Mesendoderm (in vitro differentiated cells): ENCODE measurements around the gene IDH1.

Experiments
- DNase-seq: peaks from one replicate; pipeline ENCODE4 v3.0.0; 2013
- H2AK5ac ChIP-seq: 2 replicates; pipeline ENCODE4 v1.6.1; 2013; ENCODE audit warnings: low read length, inconsistent platforms
- H2BK120ac ChIP-seq: 2 replicates; pipeline ENCODE4 v1.6.1; 2013; ENCODE audit warnings: low read depth, mild to moderate bottlenecking, low read length, moderate library complexity, mixed read lengths
- H2BK15ac ChIP-seq: replicated peaks from 2 replicates; pipeline ENCODE4 v1.6.1; 2013; ENCODE audit warnings: low read depth, mild to moderate bottlenecking, moderate library complexity
- H2BK5ac ChIP-seq: 2 replicates; pipeline ENCODE4 v1.6.1; 2013; ENCODE audit warnings: low read length, inconsistent platforms
- H3K18ac ChIP-seq: 2 replicates; pipeline ENCODE4 v1.6.1; 2013; ENCODE audit warnings: mild to moderate bottlenecking, low read length, mixed read lengths
- H3K23ac ChIP-seq: one replicate; pipeline ENCODE4 v1.6.1; 2013; ENCODE audit warnings: low read length
- H3K27ac ChIP-seq: 2 replicates; pipeline ENCODE4 v1.5.1; 2013; ENCODE audit warnings: low read depth, mild to moderate bottlenecking, inconsistent platforms, low read length, moderate library complexity
- H3K27me3 ChIP-seq: 2 replicates; pipeline ENCODE4 v1.6.1; 2013; ENCODE audit warnings: low read length, control low read depth, mild to moderate bottlenecking, inconsistent platforms; ENCODE audit not compliant: insufficient read depth, poor library complexity
- H3K36me3 ChIP-seq: 2 replicates; pipeline ENCODE4 v1.6.1; 2013; ENCODE audit warnings: low read length, inconsistent platforms; ENCODE audit not compliant: control insufficient read depth, insufficient read depth
- H3K4ac ChIP-seq: one replicate; pipeline ENCODE4 v1.6.1; 2013; ENCODE audit warnings: low read depth, mild to moderate bottlenecking, low read length, moderate library complexity
- H3K4me1 ChIP-seq: 2 replicates; pipeline ENCODE4 v1.6.1; 2013; ENCODE audit warnings: low read depth, low read length, inconsistent platforms; ENCODE audit not compliant: control insufficient read depth
- H3K4me2 ChIP-seq: 2 replicates; pipeline ENCODE4 v1.6.1; 2013; ENCODE audit warnings: low read length
- H3K4me3 ChIP-seq: 2 replicates; pipeline ENCODE4 v1.5.1; 2013; ENCODE audit warnings: mild to moderate bottlenecking, low read length
- H3K56ac ChIP-seq: one replicate; pipeline ENCODE4 v1.6.1; 2013; ENCODE audit warnings: low read length
- H3K79me1 ChIP-seq: 2 replicates; pipeline ENCODE4 v1.6.1; 2013; ENCODE audit warnings: low read length, inconsistent platforms
- H3K79me2 ChIP-seq: 2 replicates; pipeline ENCODE4 v1.6.1; 2013; ENCODE audit warnings: mild to moderate bottlenecking, low read length; ENCODE audit not compliant: control insufficient read depth, insufficient read depth
- H3K9ac ChIP-seq: 2 replicates; pipeline ENCODE4 v1.6.1; 2013; ENCODE audit warnings: low read length, inconsistent platforms
- H4K5ac ChIP-seq: one replicate; pipeline ENCODE4 v1.6.1; 2013; ENCODE audit warnings: low read length
- H4K8ac ChIP-seq: one replicate; pipeline ENCODE4 v1.6.1; 2013; ENCODE audit warnings: low read depth, mild to moderate bottlenecking, control low read depth, low read length, moderate library complexity
- WGBS: extraction: QIAGEN DNeasy Blood & Tissue Kit; methylation state at CpG from one replicate; pipeline ENCODE4 v1.1.7; 2013; ENCODE audit warnings: low lambda C conversion rate, missing lambda C conversion rate; ENCODE audit not compliant: insufficient coverage; ENCODE audit errors: extremely low coverage; 5-methylcytosine and 5-hydroxymethylcytosine counted together

The IDH1 gene

DNA sequence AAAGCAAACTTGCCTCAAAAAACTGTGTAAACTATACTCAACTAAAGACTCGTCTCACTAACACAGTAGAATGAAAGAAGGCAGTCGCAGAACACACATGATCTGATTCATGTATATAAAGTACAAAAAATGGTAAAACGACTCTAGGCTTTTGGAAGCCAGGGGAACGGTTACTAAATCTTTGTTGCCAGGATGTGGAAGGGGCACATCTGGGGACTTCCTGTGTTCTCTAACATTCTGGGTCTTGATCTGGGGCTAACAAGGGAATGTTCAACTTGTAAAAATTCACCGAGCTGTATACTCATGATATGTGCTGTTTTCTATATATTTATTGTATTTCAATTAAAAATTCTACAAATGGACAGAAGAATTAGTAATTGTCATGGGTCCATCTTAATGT is 50.7 kb downstream of the IDH1 start:
- Histone ChIP-seq H2BK5ac (no peak overlapping the region), H2BK15ac (no peak overlapping the region), H3K79me2 (no peaks in the 10 kb centered on the region), H3K79me1 (no peaks in the 10 kb centered on the region), H3K4me3 (no peak overlapping the region), H2BK120ac (no peak overlapping the region), H2AK5ac (no peak overlapping the region), H3K9ac (no peak overlapping the region), H3K56ac (no peak overlapping the region), H3K4me2 (no peak overlapping the region), H3K27ac (no peak overlapping the region), H3K4ac (no peak overlapping the region), H4K8ac (no peak overlapping the region), H3K4me1 (no peaks in the 10 kb centered on the region), H3K23ac (no peak overlapping the region), H3K18ac (no peak overlapping the region), H4K5ac (no peak overlapping the region), H3K36me3 (no peaks in the 10 kb centered on the region), H3K27me3 (no peaks in the 10 kb centered on the region)
- WGBS, result no CpG with 5 or more reads among the region's 5 CpGs
- no peak for DNase-seq

- H3K27ac ChIP-seq, result no peak overlapping the region
- H3K9ac ChIP-seq, result no peak overlapping the region
- H2AK5ac ChIP-seq, result no peak overlapping the region
- no peaks in the 10 kb centered on the region for H3K27me3 ChIP-seq
- no peak overlapping the region for H3K4me2 ChIP-seq
- no peak overlapping the region for H3K56ac ChIP-seq
- no peaks in the 10 kb centered on the region for H3K79me2 ChIP-seq
- H3K4me3 ChIP-seq, result no peak overlapping the region
- no peak overlapping the region for H3K18ac ChIP-seq
- no peaks in the 10 kb centered on the region for H3K4me1 ChIP-seq
- H3K36me3 ChIP-seq, result no peaks in the 10 kb centered on the region
- H3K23ac ChIP-seq, result peak overlapping the region; percentile 92
- H2BK120ac ChIP-seq, result no peak overlapping the region
- H2BK5ac ChIP-seq, result no peak overlapping the region
- no peak for DNase-seq
- no peak overlapping the region for H4K5ac ChIP-seq
- no peak overlapping the region for H3K4ac ChIP-seq
- no CpG with 5 or more reads among the region's 3 CpGs for WGBS
- H3K79me1 ChIP-seq, result no peaks in the 10 kb centered on the region
- no peak overlapping the region for H4K8ac ChIP-seq
- H2BK15ac ChIP-seq, result no peak overlapping the region
Observed at GRCh38 chr2:208195531-208195930, 59.3 kb downstream of the IDH1 start.

- no peak overlapping the region for H3K4ac ChIP-seq
- H3K4me3 ChIP-seq, result no peak overlapping the region
- no peak overlapping the region for H2BK5ac ChIP-seq
- H3K36me3 ChIP-seq, result no peaks in the 10 kb centered on the region
- H2AK5ac ChIP-seq, result no peak overlapping the region
- no peaks in the 10 kb centered on the region for H3K4me1 ChIP-seq
- H3K4me2 ChIP-seq, result no peak overlapping the region
- H3K79me1 ChIP-seq, result no peaks in the 10 kb centered on the region
- no peak overlapping the region for H3K9ac ChIP-seq
- no peak for DNase-seq
- no peaks in the 10 kb centered on the region for H3K79me2 ChIP-seq
- no peak overlapping the region for H3K23ac ChIP-seq
- no peak overlapping the region for H4K8ac ChIP-seq
- H4K5ac ChIP-seq, result no peak overlapping the region
- H3K27me3 ChIP-seq, result no peaks in the 10 kb centered on the region
- no CpG with 5 or more reads among the region's 8 CpGs for WGBS
- no peak overlapping the region for H3K56ac ChIP-seq
- no peak overlapping the region for H2BK120ac ChIP-seq
- H2BK15ac ChIP-seq, result no peak overlapping the region
- no peak overlapping the region for H3K18ac ChIP-seq
- no peak overlapping the region for H3K27ac ChIP-seq
Observed at GRCh38 chr2:208192611-208193236, 62.1 kb downstream of the IDH1 start.

GRCh38 chr2:208189810-208190503 is 64.9 kb downstream of the IDH1 start, which contains the start of gene C2orf80:
C2orf80 (minus strand) TSS chr2:208190030; CDS start chr2:208186986, 3,044 bp downstream.
- Histone ChIP-seq H4K8ac (no peak within 1 kb of the TSS), H3K9ac (no peak within 1 kb of the TSS), H2AK5ac (no peak within 1 kb of the TSS), H3K27ac (no peak within 1 kb of the TSS), H2BK5ac (no peak within 1 kb of the TSS), H2BK120ac (no peak within 1 kb of the TSS), H4K5ac (no peak within 1 kb of the TSS), H3K4ac (peak within 1 kb of the TSS; percentile 36), H3K18ac (no peak within 1 kb of the TSS), H3K56ac (no peak within 1 kb of the TSS), H3K4me1 (no peaks in the 10 kb centered on the region), H3K27me3 (no peaks in the 10 kb centered on the region), H3K79me2 (no peaks in the 10 kb centered on the region), H2BK15ac (no peak within 1 kb of the TSS), H3K4me2 (no peak within 1 kb of the TSS), H3K23ac (no peak within 1 kb of the TSS), H3K36me3 (no peaks in the 10 kb centered on the region), H3K4me3 (no peak within 1 kb of the TSS), H3K79me1 (no peaks in the 10 kb centered on the region)
- WGBS, result no CpG with 5 or more reads among the region's 10 CpGs
- DNase-seq, result no peak

- no peaks in the 10 kb centered on the region for H3K4me1 ChIP-seq
Observed at GRCh38 chr2:208189069-208189809, 65.6 kb downstream of the IDH1 start.

More at GRCh38 chr2:208189069-208189809, 65.6 kb downstream of the IDH1 start:
- Histone ChIP-seq H2BK120ac (no peak overlapping the region), H3K79me1 (no peaks in the 10 kb centered on the region), H3K4me2 (no peak overlapping the region), H3K23ac (no peak overlapping the region), H3K9ac (no peak overlapping the region), H3K36me3 (no peaks in the 10 kb centered on the region), H4K8ac (no peak overlapping the region), H3K4me3 (no peak overlapping the region), H2BK15ac (no peak overlapping the region), H3K18ac (no peak overlapping the region), H3K56ac (no peak overlapping the region), H3K27me3 (no peaks in the 10 kb centered on the region), H3K27ac (no peak overlapping the region), H2BK5ac (no peak overlapping the region), H3K4ac (peak overlapping the region; percentile 36), H4K5ac (no peak overlapping the region), H3K79me2 (no peaks in the 10 kb centered on the region), H2AK5ac (no peak overlapping the region)
- WGBS, result no CpG with 5 or more reads among the region's 5 CpGs
- DNase-seq, result no peak
